Heart left ventricle (tissue), 16 donors: ENCODE data around the gene TVP23A. TPM values are rescaled to one million over a fixed set of nuclear protein-coding genes. Genes with fewer than 3 reads are reported as not detected.

Experiments
- ATAC-seq, 4 donors: fragments of 200-7000 bp; cut with Tn5 transposase; one replicate each; pipeline ENCODE4 v1.9.1; 2020 to 2022; ENCODE audit warnings: moderate library complexity in 4 of 4, mild to moderate bottlenecking in 3 of 4, moderate number of reproducible peaks in 1 of 4
- DNase-seq, 5 donors: peaks; one replicate each; pipeline ENCODE4 v3.0.0-alpha.2; 2020
- H3K27ac ChIP-seq, 12 donors: fragments of 200-600 bp; sonication (generic) in 4 of 12; one replicate each; pipeline versions ENCODE4 v1.5.0 to v1.8.0; 2016 to 2022; ENCODE audit warnings: mild to moderate bottlenecking in 2 of 12
- H3K27me3 ChIP-seq, 9 donors: fragments of 200-600 bp; sonication (generic) in 2 of 9; one replicate each; pipeline versions ENCODE4 v1.5.1 to v1.8.0; 2016 to 2022; ENCODE audit warnings: mild to moderate bottlenecking in 3 of 9
- H3K36me3 ChIP-seq, 9 donors: fragments of 200-600 bp; sonication (generic) in 2 of 9; one replicate each; pipeline versions ENCODE4 v1.5.0 to v1.8.0; 2018 to 2022; ENCODE audit warnings: mild to moderate bottlenecking in 2 of 9
- H3K4me1 ChIP-seq, 12 donors: fragments of 200-600 bp; sonication (generic) in 4 of 12; one replicate each; pipeline versions ENCODE4 v1.5.0 to v1.8.0; 2016 to 2022; ENCODE audit warnings: mild to moderate bottlenecking in 3 of 12
- H3K4me3 ChIP-seq, 12 donors: fragments of 200-600 bp; sonication (generic) in 4 of 12; one replicate each; pipeline versions ENCODE4 v1.5.0 to v1.8.0; 2017 to 2022; ENCODE audit warnings: mild to moderate bottlenecking in 9 of 12, moderate library complexity in 4 of 12
- H3K9me3 ChIP-seq, 12 donors: fragments of 200-600 bp; sonication (generic) in 4 of 12; one replicate each; pipeline versions ENCODE4 v1.5.0 to v1.8.0; 2016 to 2022; ENCODE audit warnings: mild to moderate bottlenecking in 1 of 12
- CTCF ChIP-seq, 12 donors: fragments of 200-600 bp; sonication (generic) in 4 of 12; IDR thresholded peaks; one replicate each; pipeline versions ENCODE4 v1.5.0 to v1.8.0; 2018 to 2022; ENCODE audit warnings: antibody characterized with exemption in 12 of 12, mild to moderate bottlenecking in 5 of 12
- POLR2A ChIP-seq, 2 donors: fragments of 450-650 bp; IDR thresholded peaks; one replicate each; pipeline ENCODE4 v1.6.1; 2017; ENCODE audit warnings: antibody characterized with exemption in 2 of 2, mild to moderate bottlenecking in 2 of 2, moderate library complexity in 2 of 2
- WGBS, 4 donors: extraction: QIAGEN DNeasy Blood & Tissue Kit in 2 of 4; methylation state at CpG; one replicate each; pipeline versions ENCODE4 v1.1.5 to v1.1.7; 2013 to 2018; 5-methylcytosine and 5-hydroxymethylcytosine counted together
- intact Hi-C, 10 donors: fragments of 100-400 bp; cut with DNase I; formaldehyde crosslinking; loops; one replicate each; pipeline versions ENCODE4 v1.11.1 to v1.14.2; 2022
- long read RNA-seq, 3 donors: library from polyadenylated mRNA; unstranded; transcript quantifications; one replicate each; pipeline ENCODE4 v2.0.0, GENCODE V29; 2020 to 2021
- polyA plus RNA-seq, 2 donors: library from polyadenylated mRNA; stranded (reverse); fragments of 200-250 nt; gene quantifications; one replicate each; pipeline ENCODE4 v1.2.3, GENCODE V29; 2013
- total RNA-seq, 9 donors: library from RNA; depleted of rRNA in 2 of 9; stranded (reverse); fragments of >200 nt in 2 of 9; fragmentation: NEBNext Ultra II Directional in 3 of 9; extraction: Animal tissue kit (Norgen Biotek cat#: 25700) in 3 of 9; gene quantifications; one replicate each; pipeline versions ENCODE4 v1.1.0 to v1.2.4, GENCODE V29; 2016 to 2023
- donor health status: ischemic (EF 13 %, LVEDD 7.1; RV severe dilation, severe dysfunction).
- donor health status: healthy with polysubstance abuse.
- donor health status: DM: no; HTN: yes; CAD: no.
- donor health status: DM: no; HTN: no; CAD: no.
- donor health status: ischemic (EF 25% LVEDD 6.9; RV normal size, moderate dysfunction).
- donor health status: ischemic (EF 25% LVEDD 5.7; RV mildly dilated, moderate dysfunction).
- donor health status: healthy.
- donor health status: DM: yes; HTN: yes; CAD: no.
- donor health status: ischemic (EF 35%, LVEDD 5.7; RV mildly dilated, moderate dysfunction).
- donor health status: nonischemic (EF 11% LVEDD 7.7; RV severe dilation, severe dysfunction).
- donor health status: DM: yes; HTN: yes; CAD: no.
- donor health status: PGD.
- donor health status: ischemic (EF 29% LVEDD 5.4; RV normal size, mild dysfunction).
- donor health status: nonischemic (EF 23%, LVEDD 6.1; RV moderate dilation, normal function).

Gene TVP23A
- total RNA-seq, result under 1 TPM in 5 of 9 donors, not detected in 4; 0.30 to 0.95 (median 0.34) TPM
- under 1 TPM; 0.08 TPM for polyA plus RNA-seq
- long read RNA-seq, donor 1, result 0 reads
- long read RNA-seq, donor 2, result 0 reads
- long read RNA-seq, donor 3, partial matches to known transcripts, result 0 of 1 reads
- long read RNA-seq, donor 3, other reads (novel, unspliced or antisense), result 1 of 1 reads

GRCh38 chr16:10817963-10818941, at the start of gene TVP23A:
TSS of gene TVP23A (minus strand) at chr16:10818794. CDS start at chr16:10818493, 301 bp downstream.
- 34 to 60% (median 53%) methylated on average over 44 to 64 of the region's 64 CpGs for WGBS, 4 donors
- intact Hi-C loops, result loop anchor here in 1 of 10 donors (10.0 kb wide), 1 partner anchor 53 kb away; no protein-coding TSS in a partner anchor
- ATAC-seq, result peak in 1 of 4 donors; percentile 21
- DNase-seq, result no peak
- peak within 1 kb of the TSS in 10 of 12 donors; percentile 22 to 49 (median 37) for H3K4me3 ChIP-seq
- no peak for TF ChIP-seq POLR2A (IDR thresholded peaks at IDR 0.05)
- no peak for TF ChIP-seq CTCF (IDR thresholded peaks at IDR 0.05)
- peaks cover 0 to 13% (median 0%) of the 10 kb centered on the region in 12 donors for H3K4me1 ChIP-seq
- no peaks in the 10 kb centered on the region for H3K36me3 ChIP-seq
- peaks cover 0 to 9% (median 0%) of the 10 kb centered on the region in 9 donors for H3K27me3 ChIP-seq
- H3K27ac ChIP-seq, result no peak within 1 kb of the TSS
- H3K9me3 ChIP-seq, result no peaks in the 10 kb centered on the region

- intact Hi-C loops, result loop anchor here in 2 of 10 donors (2.0 to 5.0 kb wide), 2 partner anchors 36 to 41 kb away; no protein-coding TSS in a partner anchor
- Histone ChIP-seq H3K4me1 (peaks cover 0 to 73% (median 29%) of the 10 kb centered on the region in 12 donors), H3K27me3 (peaks cover 0 to 9% (median 0%) of the 10 kb centered on the region in 9 donors), H3K4me3 (peak overlapping the region in 5 of 12 donors; percentile 10 to 40 (median 38)), H3K27ac (peak overlapping the region in 9 of 12 donors; percentile 40 to 92 (median 59)), H3K9me3 (no peaks in the 10 kb centered on the region), H3K36me3 (no peaks in the 10 kb centered on the region)
- 75 to 82% (median 77%) methylated on average over 6 of the region's 6 CpGs for WGBS, 4 donors
- DNase-seq (no peak), ATAC-seq (no peak)
- TF ChIP-seq POLR2A (IDR thresholded peaks at IDR 0.05) (no peak), CTCF (IDR thresholded peaks at IDR 0.05) (no peak)
These were observed 49.6 kb upstream of the TVP23A start for GRCh38 chr16:10868104-10868595.

- Histone ChIP-seq H3K4me3 (peak overlapping the region in 6 of 12 donors; percentile 14 to 40 (median 35)), H3K4me1 (peaks cover 0 to 74% (median 28%) of the 10 kb centered on the region in 12 donors), H3K27ac (peak overlapping the region in 3 of 12 donors; percentile 25 to 92 (median 59))
These were observed 48.6 kb upstream of the TVP23A start for GRCh38 chr16:10867199-10867598.

More at GRCh38 chr16:10867199-10867598, 48.6 kb upstream of the TVP23A start:
- no peak for ATAC-seq
- intact Hi-C loops, result loop anchor here in 2 of 10 donors (2.0 to 5.0 kb wide), 2 partner anchors 34 to 35 kb away; no protein-coding TSS in a partner anchor
- TF ChIP-seq CTCF (IDR thresholded peaks at IDR 0.05) (no peak), POLR2A (IDR thresholded peaks at IDR 0.05) (no peak)
- WGBS, 4 donors, result 86 to 91% (median 89%) methylated on average over 6 of the region's 6 CpGs
- H3K27me3 ChIP-seq, result peaks cover 0 to 9% (median 0%) of the 10 kb centered on the region in 9 donors
- no peak for DNase-seq
- H3K36me3 ChIP-seq, result no peaks in the 10 kb centered on the region
- no peaks in the 10 kb centered on the region for H3K9me3 ChIP-seq
